HK-2 (cell line): Measurements from ENCODE around the gene MYCBPAP.

Source experiments
- DNase-seq: peaks from one replicate; pipeline ENCODE4 v3.0.0-alpha.2; 2018; ENCODE audit not compliant: unreplicated experiment

Gene MYCBPAP

GRCh38 chr17:50517504-50518383 is 9.5 kb downstream of the MYCBPAP start:
- no peak for DNase-seq

- no peak for DNase-seq
Measured at GRCh38 chr17:50518384-50519023, 10.3 kb downstream of the MYCBPAP start.

GRCh38 chr17:50519141-50519834 is 11.0 kb downstream of the MYCBPAP start:
- DNase-seq, result no peak

- DNase-seq, result no peak
Measured at GRCh38 chr17:50520483-50520882, 12.2 kb downstream of the MYCBPAP start.

GRCh38 chr17:50521514-50521913 is 13.3 kb downstream of the MYCBPAP start:
- no peak for DNase-seq

GRCh38 chr17:50522766-50523165 is 14.5 kb downstream of the MYCBPAP start:
- no peak for DNase-seq

GRCh38 chr17:50523208-50523607 is 15.0 kb downstream of the MYCBPAP start:
- DNase-seq, result no peak

- DNase-seq, result no peak
Measured at GRCh38 chr17:50524838-50525237, 16.6 kb downstream of the MYCBPAP start.

- DNase-seq, result no peak
Measured at GRCh38 chr17:50527155-50527762, 19.0 kb downstream of the MYCBPAP start.

GRCh38 chr17:50527949-50528474 is 19.8 kb downstream of the MYCBPAP start:
- DNase-seq, result no peak

- DNase-seq, result no peak
Measured at GRCh38 chr17:50529849-50530248, 21.6 kb downstream of the MYCBPAP start.

GRCh38 chr17:50531428-50532025 is 23.3 kb downstream of the MYCBPAP start:
- DNase-seq, result no peak

- no peak for DNase-seq
Measured at GRCh38 chr17:50532452-50533024, 24.3 kb downstream of the MYCBPAP start, which contains the start of gene EPN3. Gene EPN3, plus strand, starts transcription at chr17:50532735. Its CDS starts 3,822 bp downstream, at chr17:50536557.

GRCh38 chr17:50533185-50533584 is 24.9 kb downstream of the MYCBPAP start:
- no peak for DNase-seq

GRCh38 chr17:50533720-50534148 is 25.5 kb downstream of the MYCBPAP start:
- DNase-seq, result peak; percentile 35

- peak; percentile 57 for DNase-seq
Measured at GRCh38 chr17:50534222-50534978, 26.2 kb downstream of the MYCBPAP start.

GRCh38 chr17:50534979-50535326 is 26.7 kb downstream of the MYCBPAP start:
- DNase-seq, result no peak

GRCh38 chr17:50535407-50535806 is 27.2 kb downstream of the MYCBPAP start:
- no peak for DNase-seq

GRCh38 chr17:50536683-50537646 is 28.7 kb downstream of the MYCBPAP start:
- no peak for DNase-seq
